ENCODE measurements around the gene ARHGEF11.

ARHGEF11 gene

DNA sequence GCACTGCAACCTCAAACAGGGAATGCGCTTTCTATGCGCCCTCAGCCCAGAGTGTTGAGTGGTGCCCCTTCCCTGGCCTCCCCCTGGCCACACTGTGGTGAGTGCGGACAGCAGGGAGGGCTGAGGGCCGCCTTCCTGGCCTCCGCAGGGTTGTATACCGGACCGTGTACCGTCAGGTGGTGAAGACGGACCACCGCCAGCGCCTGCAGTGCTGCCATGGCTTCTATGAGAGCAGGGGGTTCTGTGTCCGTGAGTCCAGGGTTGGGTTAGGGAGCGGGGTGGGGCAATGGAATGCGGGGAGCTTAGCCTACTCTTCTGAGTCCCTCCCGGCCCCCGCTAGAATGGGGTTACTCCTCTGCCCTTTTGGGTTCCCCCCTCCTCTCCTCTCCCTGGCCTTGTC, 140.4 kb downstream of the ARHGEF11 start:
- TF ChIP-seq POLR2A (IDR thresholded peaks at IDR 0.05; ENCODE audit: extremely low read depth, insufficient read length) (no peak), MYC (IDR thresholded peaks at IDR 0.05; ENCODE audit: low read depth, low read length) (no peak)
- TF ChIP-seq, protein P1, sequence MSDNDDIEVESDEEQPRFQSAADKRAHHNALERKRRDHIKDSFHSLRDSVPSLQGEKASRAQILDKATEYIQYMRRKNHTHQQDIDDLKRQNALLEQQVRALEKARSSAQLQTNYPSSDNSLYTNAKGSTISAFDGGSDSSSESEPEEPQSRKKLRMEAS (IDR thresholded peaks at IDR 0.05; ENCODE audit: low read depth, low read length) = no peak
- TF ChIP-seq, protein P2, sequence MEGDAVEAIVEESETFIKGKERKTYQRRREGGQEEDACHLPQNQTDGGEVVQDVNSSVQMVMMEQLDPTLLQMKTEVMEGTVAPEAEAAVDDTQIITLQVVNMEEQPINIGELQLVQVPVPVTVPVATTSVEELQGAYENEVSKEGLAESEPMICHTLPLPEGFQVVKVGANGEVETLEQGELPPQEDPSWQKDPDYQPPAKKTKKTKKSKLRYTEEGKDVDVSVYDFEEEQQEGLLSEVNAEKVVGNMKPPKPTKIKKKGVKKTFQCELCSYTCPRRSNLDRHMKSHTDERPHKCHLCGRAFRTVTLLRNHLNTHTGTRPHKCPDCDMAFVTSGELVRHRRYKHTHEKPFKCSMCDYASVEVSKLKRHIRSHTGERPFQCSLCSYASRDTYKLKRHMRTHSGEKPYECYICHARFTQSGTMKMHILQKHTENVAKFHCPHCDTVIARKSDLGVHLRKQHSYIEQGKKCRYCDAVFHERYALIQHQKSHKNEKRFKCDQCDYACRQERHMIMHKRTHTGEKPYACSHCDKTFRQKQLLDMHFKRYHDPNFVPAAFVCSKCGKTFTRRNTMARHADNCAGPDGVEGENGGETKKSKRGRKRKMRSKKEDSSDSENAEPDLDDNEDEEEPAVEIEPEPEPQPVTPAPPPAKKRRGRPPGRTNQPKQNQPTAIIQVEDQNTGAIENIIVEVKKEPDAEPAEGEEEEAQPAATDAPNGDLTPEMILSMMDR (IDR thresholded peaks at IDR 0.05; ENCODE audit: low read depth, low read length) = no peak
- no peak for DNase-seq (ENCODE audit: low read depth)
- H3K4me3 ChIP-seq (ENCODE audit: low read depth, low read length) = no peak overlapping the region

DNA sequence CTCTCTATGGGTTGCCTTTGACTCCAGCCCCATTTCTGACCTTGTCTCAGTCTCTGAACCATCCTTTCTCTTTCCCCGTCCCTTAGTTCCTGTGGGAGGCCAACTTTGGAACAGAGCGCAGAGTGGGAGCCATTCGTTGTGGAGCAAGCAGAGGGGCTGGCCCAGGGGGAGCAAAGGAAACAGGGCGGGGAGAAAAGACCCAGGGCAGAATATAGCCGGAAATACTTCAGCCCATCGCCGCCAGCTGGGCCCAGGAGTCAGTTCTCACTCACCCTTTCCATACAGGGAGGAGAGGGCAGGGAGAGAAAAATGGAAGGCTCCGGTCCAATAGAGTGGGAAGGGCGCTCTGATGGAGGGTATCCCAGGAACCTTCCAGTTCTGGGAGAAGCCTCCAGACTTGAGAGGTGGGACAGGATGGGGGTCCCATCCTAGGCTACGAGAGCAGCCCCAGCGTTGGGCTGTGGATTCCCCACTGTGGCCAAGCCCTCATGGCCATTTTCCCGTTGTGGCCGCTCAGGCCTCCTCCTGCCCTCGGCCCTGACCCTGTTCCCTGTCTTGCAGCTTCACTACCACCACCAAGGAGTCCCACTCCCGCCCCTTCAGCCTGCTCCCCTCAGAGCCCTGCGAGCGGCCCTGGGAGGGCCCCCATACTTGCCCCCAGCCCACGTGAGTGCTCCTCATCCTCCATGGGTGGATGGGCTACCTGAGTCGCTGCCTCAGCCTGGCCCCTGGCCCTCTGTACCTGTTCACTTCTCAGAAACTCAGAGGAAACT, 141.2 kb downstream of the ARHGEF11 start:
- TF ChIP-seq, protein P1 (IDR thresholded peaks at IDR 0.05; ENCODE audit: low read depth, low read length) = no peak
- TF ChIP-seq MYC (IDR thresholded peaks at IDR 0.05; ENCODE audit: low read depth, low read length) = no peak
- TF ChIP-seq, protein P2 (IDR thresholded peaks at IDR 0.05; ENCODE audit: low read depth, low read length) = no peak
- TF ChIP-seq POLR2A (IDR thresholded peaks at IDR 0.05; ENCODE audit: extremely low read depth, insufficient read length) = no peak
- DNase-seq (ENCODE audit: low read depth) = no peak
- no peak overlapping the region for H3K4me3 ChIP-seq (ENCODE audit: low read depth, low read length)

DNA sequence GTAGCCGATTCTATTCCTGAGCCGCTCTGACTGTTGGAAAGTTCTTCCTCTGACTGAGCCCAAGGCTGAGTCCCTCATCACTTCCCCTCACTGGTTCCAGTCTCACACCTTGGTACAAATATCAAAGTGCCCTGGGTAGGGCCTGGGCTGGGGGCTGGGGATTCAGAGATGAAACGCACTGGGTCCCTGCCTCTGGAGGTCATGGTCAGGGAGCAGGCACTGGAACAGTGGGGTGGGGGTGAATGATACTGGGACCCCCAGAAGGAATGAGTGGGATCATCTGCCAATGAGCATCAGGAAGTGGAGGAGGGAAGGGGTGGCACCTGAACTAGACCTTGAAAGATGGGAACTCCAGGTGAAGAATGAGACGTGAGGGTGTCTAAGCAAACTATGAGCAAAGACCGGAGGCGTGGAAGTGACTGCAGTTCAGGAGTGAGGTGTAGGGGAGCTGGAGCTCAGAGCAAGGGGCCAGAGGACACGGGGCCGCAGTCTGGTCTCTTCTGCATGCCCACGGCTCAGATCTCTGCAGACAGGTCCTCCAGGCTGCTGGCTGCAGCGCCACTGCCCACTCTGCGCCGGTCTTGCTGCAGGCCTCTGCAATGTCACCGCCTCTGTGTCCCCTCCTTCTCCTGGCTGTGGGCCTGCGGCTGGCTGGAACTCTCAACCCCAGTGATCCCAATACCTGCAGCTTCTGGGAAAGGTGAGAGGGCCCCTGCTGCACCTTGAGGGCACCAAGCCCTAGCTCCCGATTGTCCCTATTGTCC, 142.0 kb downstream of the ARHGEF11 start:
- H3K4me3 ChIP-seq (ENCODE audit: low read depth, low read length) = no peak overlapping the region
- TF ChIP-seq MYC (IDR thresholded peaks at IDR 0.05; ENCODE audit: low read depth, low read length) = no peak
- no peak for TF ChIP-seq POLR2A (IDR thresholded peaks at IDR 0.05; ENCODE audit: extremely low read depth, insufficient read length)
- TF ChIP-seq, protein P2 (IDR thresholded peaks at IDR 0.05; ENCODE audit: low read depth, low read length) = no peak
- TF ChIP-seq, protein P1 (IDR thresholded peaks at IDR 0.05; ENCODE audit: low read depth, low read length) = no peak
- no peak for DNase-seq (ENCODE audit: low read depth)

DNA sequence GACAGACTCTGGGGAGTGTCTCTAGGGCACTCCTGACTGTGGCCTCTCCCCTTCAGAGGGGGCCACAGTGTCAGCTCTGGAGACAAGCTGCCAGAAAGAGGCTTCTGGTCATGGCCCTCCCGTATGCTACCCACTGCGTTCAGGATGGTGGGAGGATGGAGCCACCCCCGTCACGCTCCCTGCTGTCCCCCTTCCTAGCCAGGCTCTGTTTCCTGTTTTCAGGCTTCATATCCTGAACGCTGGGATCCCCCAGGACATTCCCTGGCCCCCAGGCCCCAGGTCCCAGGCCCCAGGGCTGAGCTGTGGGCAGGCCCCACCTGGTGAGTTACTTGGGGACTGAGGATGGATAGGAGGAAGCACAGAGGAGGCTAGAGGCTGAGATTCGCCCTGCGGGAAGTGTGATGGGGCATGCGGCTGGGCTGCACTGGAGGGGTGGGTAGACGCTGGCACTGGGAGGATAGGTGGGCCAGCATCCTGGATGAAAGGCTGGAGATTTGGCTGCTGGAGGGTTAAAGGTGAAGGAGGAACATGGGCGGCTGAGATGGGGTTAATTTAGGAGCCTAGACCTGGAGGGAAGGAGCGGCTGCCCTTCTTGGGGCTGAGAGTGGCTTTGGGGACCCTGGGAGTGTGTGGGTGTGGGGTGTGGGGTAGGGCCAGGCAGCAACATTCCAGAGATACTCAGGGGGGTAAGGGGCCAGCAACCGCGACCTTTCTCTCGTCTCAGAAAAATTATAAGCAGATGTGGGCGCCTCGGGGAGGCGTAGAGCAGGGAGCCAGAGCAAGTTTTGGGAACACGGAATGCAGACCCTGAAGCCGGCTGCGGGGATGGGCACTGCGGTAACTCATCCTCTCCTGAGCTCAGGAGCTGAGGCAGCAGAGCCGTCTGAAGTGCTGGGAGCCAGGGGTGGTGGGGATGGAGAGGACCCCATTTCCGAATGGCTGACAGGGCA, 143.3 kb downstream of the ARHGEF11 start:
- no peak overlapping the region for H3K4me3 ChIP-seq (ENCODE audit: low read depth, low read length)
- no peak for DNase-seq (ENCODE audit: low read depth)
- TF ChIP-seq POLR2A (IDR thresholded peaks at IDR 0.05; ENCODE audit: extremely low read depth, insufficient read length) (no peak), MYC (IDR thresholded peaks at IDR 0.05; ENCODE audit: low read depth, low read length) (no peak)
- TF ChIP-seq, protein P2 (IDR thresholded peaks at IDR 0.05; ENCODE audit: low read depth, low read length) = no peak
- TF ChIP-seq, protein P1 (IDR thresholded peaks at IDR 0.05; ENCODE audit: low read depth, low read length) = no peak

DNA sequence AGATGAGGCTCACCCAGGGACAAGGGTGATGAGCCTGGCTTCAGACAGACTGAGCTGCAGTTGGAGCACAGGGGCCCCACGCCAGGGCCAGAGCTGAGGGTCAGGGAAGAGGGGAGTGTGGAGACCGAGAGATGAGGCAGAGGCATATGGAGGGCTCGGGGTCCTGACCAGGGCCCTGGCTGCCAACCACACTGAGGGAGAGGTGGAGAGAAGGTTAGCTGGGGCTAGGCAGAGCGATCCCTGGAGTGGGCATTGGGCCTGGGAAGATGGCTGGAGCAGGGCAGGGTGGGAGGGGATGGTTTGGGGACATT, 144.0 kb downstream of the ARHGEF11 start:
- TF ChIP-seq, protein P1 (IDR thresholded peaks at IDR 0.05; ENCODE audit: low read depth, low read length) = no peak
- TF ChIP-seq POLR2A (IDR thresholded peaks at IDR 0.05; ENCODE audit: extremely low read depth, insufficient read length) = no peak
- H3K4me3 ChIP-seq (ENCODE audit: low read depth, low read length) = no peak overlapping the region
- DNase-seq (ENCODE audit: low read depth) = no peak

Data from NB4 (cell line).